ENCODE results near the gene HEYL.

Gene HEYL

DNA sequence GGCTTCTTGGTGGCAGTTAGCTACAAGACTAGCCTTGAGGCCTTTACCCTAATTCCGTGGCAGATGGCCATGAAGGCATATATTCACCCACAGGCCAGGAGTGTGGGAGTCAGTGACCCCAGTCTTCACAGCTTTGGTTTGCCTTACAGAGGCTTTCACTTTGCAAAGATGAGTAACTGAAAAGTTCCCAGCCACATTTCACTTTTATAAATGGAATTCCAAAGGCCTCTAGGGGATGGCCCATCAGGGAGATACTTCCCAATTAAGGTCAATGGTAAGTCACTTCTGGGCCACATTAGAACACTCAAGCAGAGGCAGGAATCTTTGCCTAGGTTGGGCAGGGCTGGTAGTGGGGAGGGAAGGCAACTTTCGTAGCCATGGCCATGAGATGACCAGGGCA lies 13.1 kb upstream of the HEYL start:
- no peak overlapping the region for H3K4me3 ChIP-seq (ENCODE audit: low read depth, low read length)
- no peak for DNase-seq (ENCODE audit: low read depth)
- TF ChIP-seq, protein P1, sequence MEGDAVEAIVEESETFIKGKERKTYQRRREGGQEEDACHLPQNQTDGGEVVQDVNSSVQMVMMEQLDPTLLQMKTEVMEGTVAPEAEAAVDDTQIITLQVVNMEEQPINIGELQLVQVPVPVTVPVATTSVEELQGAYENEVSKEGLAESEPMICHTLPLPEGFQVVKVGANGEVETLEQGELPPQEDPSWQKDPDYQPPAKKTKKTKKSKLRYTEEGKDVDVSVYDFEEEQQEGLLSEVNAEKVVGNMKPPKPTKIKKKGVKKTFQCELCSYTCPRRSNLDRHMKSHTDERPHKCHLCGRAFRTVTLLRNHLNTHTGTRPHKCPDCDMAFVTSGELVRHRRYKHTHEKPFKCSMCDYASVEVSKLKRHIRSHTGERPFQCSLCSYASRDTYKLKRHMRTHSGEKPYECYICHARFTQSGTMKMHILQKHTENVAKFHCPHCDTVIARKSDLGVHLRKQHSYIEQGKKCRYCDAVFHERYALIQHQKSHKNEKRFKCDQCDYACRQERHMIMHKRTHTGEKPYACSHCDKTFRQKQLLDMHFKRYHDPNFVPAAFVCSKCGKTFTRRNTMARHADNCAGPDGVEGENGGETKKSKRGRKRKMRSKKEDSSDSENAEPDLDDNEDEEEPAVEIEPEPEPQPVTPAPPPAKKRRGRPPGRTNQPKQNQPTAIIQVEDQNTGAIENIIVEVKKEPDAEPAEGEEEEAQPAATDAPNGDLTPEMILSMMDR (IDR thresholded peaks at IDR 0.05; ENCODE audit: control insufficient read depth, extremely low read depth, insufficient read depth) = no peak

DNA sequence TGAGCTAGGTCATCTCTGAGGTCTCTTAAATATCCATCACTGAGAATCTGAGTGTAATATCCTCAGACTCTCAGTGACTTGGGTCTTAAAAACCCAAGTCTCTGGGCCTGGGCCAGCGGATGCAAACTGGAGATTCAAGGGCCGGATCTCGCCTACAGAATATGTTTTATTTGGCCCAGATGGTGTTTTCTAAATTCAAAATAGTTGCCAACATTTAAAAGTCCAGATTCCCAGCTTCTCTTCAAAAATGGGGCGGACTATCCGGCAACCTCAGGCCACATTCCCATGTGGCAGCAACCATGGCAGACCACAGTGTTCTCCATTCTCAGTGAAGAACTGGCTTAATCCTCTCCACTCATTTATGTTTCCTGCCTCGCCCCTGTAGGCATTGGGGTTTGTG lies 12.7 kb upstream of the HEYL start:
- TF ChIP-seq, protein P1 (IDR thresholded peaks at IDR 0.05; ENCODE audit: control insufficient read depth, extremely low read depth, insufficient read depth) = no peak
- H3K4me3 ChIP-seq (ENCODE audit: low read depth, low read length) = no peak overlapping the region
- DNase-seq (ENCODE audit: low read depth) = no peak

- DNase-seq (ENCODE audit: low read depth) = no peak
- TF ChIP-seq, protein P1 (IDR thresholded peaks at IDR 0.05; ENCODE audit: control insufficient read depth, extremely low read depth, insufficient read depth) = no peak
- no peak overlapping the region for H3K4me3 ChIP-seq (ENCODE audit: low read depth, low read length)
These were observed 11.0 kb upstream of the HEYL start for GRCh38 chr1:39650431-39650830.

- H3K4me3 ChIP-seq (ENCODE audit: low read depth, low read length) = no peak overlapping the region
- TF ChIP-seq, protein P1 (IDR thresholded peaks at IDR 0.05; ENCODE audit: control insufficient read depth, extremely low read depth, insufficient read depth) = no peak
These were observed 10.3 kb upstream of the HEYL start for GRCh38 chr1:39649636-39650185.

DNA sequence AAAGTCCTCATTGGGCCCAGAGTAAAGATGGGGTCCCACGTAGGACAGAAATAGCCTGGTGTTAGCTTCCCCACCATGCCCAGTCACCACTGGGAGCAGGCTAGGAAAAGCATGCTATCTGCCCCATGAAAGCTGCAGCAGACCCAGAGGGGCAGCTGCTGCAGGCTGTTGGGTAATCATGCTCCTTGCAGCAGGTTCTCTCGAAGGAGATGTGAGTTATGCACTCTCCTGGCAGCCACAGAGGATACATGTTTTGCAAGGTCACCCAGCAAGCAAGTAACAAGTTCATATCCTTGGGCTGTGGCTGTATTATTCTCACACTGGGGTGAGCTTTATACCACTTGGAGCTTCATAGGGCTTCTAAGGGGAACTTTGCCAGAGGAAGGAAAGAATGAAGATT lies 9.1 kb upstream of the HEYL start:
- no peak overlapping the region for H3K4me3 ChIP-seq (ENCODE audit: low read depth, low read length)
- no peak for DNase-seq (ENCODE audit: low read depth)
- TF ChIP-seq, protein P1 (IDR thresholded peaks at IDR 0.05; ENCODE audit: control insufficient read depth, extremely low read depth, insufficient read depth) = no peak

More at GRCh38 chr1:39649636-39650185, 10.3 kb upstream of the HEYL start:
- no peak for DNase-seq (ENCODE audit: low read depth)

DNA sequence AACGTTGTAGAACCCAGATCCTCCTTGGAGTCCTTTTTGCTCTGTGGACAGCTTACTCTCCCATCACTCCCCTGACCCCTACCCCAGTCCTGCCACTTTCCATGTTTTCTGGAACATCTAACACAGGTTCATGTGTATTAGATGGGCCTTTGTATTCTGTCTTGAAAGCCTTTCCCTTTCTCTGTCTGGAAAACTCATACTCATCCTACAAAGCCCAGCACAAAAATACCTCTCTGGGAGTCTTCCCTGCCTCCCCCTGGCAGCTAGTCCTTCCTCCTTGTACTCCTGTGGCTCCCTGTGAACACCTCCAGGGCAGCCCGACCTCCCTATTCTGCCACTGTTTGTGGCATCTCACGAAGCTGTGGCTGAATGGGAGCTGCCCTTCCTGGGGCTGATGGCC lies 7.8 kb upstream of the HEYL start:
- TF ChIP-seq, protein P1 (IDR thresholded peaks at IDR 0.05; ENCODE audit: control insufficient read depth, extremely low read depth, insufficient read depth) = no peak
- H3K4me3 ChIP-seq (ENCODE audit: low read depth, low read length) = no peak overlapping the region
- DNase-seq (ENCODE audit: low read depth) = no peak

Data from LNCaP clone FGC (cell line).